Liver (tissue), 3 donors: ENCODE measurements around the gene C17orf58.

Experiments used
- FOXA1 ChIP-seq: IDR thresholded peaks from 2 replicates; pipeline ENCODE4 v1.6.1; 2016; ENCODE audit warnings: antibody characterized with exemption
- NR2F2 ChIP-seq: IDR thresholded peaks from 2 replicates; pipeline ENCODE4 v1.6.1; 2016; ENCODE audit warnings: antibody characterized with exemption
- RAD21 ChIP-seq, 2 donors: IDR thresholded peaks; 2 replicates each; pipeline ENCODE4 v1.6.1; 2016; ENCODE audit warnings: antibody characterized with exemption in 2 of 2, mild to moderate bottlenecking in 2 of 2
- YY1 ChIP-seq: IDR thresholded peaks from 2 replicates; pipeline ENCODE4 v1.6.1; 2016; ENCODE audit warnings: antibody characterized with exemption, mild to moderate bottlenecking
- TF ChIP-seq, protein P1 (sequence below): fragments of 150-350 bp; IDR thresholded peaks from 2 replicates; pipeline ENCODE4 v1.5.1; 2017; ENCODE audit warnings: improper control_type of control experiment, low read depth, low read length; ENCODE audit not compliant: missing input control
- TF ChIP-seq, protein P2 (sequence below): IDR thresholded peaks from 2 replicates; pipeline ENCODE4 v1.6.1; 2016; ENCODE audit warnings: antibody characterized with exemption, mild to moderate bottlenecking
- donor health status: healthy.
- donor health status: healthy.

DNA sequence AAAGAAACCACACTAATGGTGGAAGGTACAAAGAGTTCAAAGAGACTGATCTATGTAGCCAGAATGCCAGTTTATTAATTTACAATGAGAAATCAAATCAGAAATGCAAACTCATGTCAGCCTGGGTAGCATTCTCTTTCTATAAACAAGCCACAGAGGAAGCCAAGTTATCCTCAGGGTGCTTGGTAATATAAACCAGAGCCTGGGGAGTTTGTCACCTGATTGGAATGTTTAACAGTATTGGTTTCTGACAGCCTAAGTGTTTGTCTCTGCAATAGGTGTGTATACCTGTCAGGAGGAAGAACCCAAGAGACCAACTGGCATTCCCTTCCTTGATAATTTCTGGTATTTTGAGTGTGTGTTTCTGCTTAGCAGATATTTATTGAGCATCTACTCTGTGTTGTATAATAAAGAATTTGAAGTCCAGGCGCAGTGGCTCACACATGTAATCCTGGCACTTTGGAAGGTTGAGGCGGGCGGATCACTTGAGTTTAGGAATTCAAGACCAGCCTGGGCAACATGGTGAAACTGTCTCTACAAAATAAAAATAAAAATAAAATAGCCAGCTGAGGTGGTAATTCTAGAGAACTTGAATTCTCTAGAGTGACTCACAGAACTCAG lies 3.1 kb upstream of the C17orf58 start:
- TF ChIP-seq RAD21 (IDR thresholded peaks at IDR 0.05): no peak
- no peak for TF ChIP-seq NR2F2
- TF ChIP-seq, protein P1, sequence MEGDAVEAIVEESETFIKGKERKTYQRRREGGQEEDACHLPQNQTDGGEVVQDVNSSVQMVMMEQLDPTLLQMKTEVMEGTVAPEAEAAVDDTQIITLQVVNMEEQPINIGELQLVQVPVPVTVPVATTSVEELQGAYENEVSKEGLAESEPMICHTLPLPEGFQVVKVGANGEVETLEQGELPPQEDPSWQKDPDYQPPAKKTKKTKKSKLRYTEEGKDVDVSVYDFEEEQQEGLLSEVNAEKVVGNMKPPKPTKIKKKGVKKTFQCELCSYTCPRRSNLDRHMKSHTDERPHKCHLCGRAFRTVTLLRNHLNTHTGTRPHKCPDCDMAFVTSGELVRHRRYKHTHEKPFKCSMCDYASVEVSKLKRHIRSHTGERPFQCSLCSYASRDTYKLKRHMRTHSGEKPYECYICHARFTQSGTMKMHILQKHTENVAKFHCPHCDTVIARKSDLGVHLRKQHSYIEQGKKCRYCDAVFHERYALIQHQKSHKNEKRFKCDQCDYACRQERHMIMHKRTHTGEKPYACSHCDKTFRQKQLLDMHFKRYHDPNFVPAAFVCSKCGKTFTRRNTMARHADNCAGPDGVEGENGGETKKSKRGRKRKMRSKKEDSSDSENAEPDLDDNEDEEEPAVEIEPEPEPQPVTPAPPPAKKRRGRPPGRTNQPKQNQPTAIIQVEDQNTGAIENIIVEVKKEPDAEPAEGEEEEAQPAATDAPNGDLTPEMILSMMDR: no peak
- TF ChIP-seq, protein P2, sequence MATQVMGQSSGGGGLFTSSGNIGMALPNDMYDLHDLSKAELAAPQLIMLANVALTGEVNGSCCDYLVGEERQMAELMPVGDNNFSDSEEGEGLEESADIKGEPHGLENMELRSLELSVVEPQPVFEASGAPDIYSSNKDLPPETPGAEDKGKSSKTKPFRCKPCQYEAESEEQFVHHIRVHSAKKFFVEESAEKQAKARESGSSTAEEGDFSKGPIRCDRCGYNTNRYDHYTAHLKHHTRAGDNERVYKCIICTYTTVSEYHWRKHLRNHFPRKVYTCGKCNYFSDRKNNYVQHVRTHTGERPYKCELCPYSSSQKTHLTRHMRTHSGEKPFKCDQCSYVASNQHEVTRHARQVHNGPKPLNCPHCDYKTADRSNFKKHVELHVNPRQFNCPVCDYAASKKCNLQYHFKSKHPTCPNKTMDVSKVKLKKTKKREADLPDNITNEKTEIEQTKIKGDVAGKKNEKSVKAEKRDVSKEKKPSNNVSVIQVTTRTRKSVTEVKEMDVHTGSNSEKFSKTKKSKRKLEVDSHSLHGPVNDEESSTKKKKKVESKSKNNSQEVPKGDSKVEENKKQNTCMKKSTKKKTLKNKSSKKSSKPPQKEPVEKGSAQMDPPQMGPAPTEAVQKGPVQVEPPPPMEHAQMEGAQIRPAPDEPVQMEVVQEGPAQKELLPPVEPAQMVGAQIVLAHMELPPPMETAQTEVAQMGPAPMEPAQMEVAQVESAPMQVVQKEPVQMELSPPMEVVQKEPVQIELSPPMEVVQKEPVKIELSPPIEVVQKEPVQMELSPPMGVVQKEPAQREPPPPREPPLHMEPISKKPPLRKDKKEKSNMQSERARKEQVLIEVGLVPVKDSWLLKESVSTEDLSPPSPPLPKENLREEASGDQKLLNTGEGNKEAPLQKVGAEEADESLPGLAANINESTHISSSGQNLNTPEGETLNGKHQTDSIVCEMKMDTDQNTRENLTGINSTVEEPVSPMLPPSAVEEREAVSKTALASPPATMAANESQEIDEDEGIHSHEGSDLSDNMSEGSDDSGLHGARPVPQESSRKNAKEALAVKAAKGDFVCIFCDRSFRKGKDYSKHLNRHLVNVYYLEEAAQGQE: no peak
- TF ChIP-seq FOXA1: no peak
- TF ChIP-seq YY1: no peak
